Large intestine (tissue), 3 donors: ENCODE data around the gene PEAK3. TPM values are rescaled to one million over a fixed set of nuclear protein-coding genes. Genes with fewer than 3 reads are reported as not detected.

Experiments
- DNase-seq, 2 donors: peaks; one replicate each; pipeline versions ENCODE4 v3.0.0 to v3.0.0-alpha.2; 2013
- H3K27ac ChIP-seq: one replicate; pipeline ENCODE4 v1.5.1; 2013; ENCODE audit warnings: low read length
- H3K27me3 ChIP-seq: 2 replicates; pipeline ENCODE4 v1.6.1; 2013; ENCODE audit warnings: low read length; ENCODE audit not compliant: control insufficient read depth, insufficient read depth
- H3K36me3 ChIP-seq: 2 replicates; pipeline ENCODE4 v1.6.1; 2013; ENCODE audit warnings: low read length; ENCODE audit not compliant: control insufficient read depth, insufficient read depth
- H3K4me1 ChIP-seq: one replicate; pipeline ENCODE4 v1.6.1; 2013; ENCODE audit warnings: low read length; ENCODE audit not compliant: control insufficient read depth, insufficient read depth
- H3K4me3 ChIP-seq: one replicate; pipeline ENCODE4 v1.5.1; 2013; ENCODE audit warnings: low read length
- H3K9me3 ChIP-seq: one replicate; pipeline ENCODE4 v1.6.1; 2013; ENCODE audit warnings: mild to moderate bottlenecking, low read depth, low read length, moderate library complexity; ENCODE audit not compliant: control insufficient read depth
- WGBS: methylation state at CpG from one replicate; pipeline ENCODE4 v1.1.5; 2013; ENCODE audit warnings: low lambda C conversion rate; ENCODE audit not compliant: insufficient coverage; 5-methylcytosine and 5-hydroxymethylcytosine counted together
- polyA plus RNA-seq: library from polyadenylated mRNA; unstranded; fragments of 120-200 nt; gene quantifications from one replicate; pipeline ENCODE4 v1.2.1, GENCODE V29; 2013

PEAK3 gene
- polyA plus RNA-seq, 1 donor: 0.15 TPM

DNA sequence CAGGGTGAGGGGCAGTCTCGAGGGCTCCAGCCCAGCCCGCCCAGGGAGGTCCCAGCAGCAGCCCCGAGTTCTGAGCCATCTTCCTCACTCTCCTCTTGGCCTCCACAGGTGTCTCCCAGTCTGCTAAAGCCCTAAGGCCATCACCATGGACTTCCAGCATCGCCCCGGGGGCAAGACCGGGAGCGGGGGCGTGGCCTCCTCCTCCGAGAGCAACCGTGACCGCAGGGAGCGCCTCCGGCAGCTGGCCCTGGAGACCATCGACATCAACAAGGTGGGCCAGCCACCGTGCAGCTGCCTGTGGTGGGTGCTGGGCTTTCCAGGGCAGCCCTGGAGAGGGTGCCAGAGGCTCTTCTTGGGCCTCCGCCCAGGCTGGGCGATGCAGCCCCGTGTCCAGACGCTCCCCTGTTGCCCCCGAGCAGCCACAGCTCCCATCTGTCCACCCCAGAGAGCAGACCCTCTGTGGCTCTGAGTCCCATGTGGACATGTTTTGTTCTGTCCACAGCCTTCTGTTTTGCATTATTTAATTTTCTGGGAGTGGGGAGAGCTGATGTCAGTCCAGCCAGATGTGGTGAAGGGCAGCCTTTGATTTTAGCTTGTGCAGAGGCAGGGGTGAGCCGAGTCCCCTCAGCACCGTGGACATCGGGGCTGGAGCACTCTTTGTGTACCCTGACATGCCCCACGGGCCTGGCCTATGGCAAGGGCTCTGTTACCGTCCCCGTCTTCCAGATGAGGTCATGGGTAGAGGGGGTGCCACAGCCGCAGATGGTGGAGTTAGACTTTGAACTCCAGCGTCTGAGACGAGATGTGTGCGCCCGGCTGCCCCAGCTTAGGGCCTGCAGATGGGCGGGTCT lies 38.5 kb downstream of the PEAK3 start:
- Histone ChIP-seq H3K27me3 (no peaks in the 10 kb centered on the region), H3K4me3 (no peak overlapping the region), H3K9me3 (peaks cover 2% of the 10 kb centered on the region), H3K36me3 (peaks cover 54% of the 10 kb centered on the region), H3K27ac (peak overlapping the region; percentile 73), H3K4me1 (peaks cover 59% of the 10 kb centered on the region)
- peak; percentile 89 to 96 for DNase-seq
- no CpG with 5 or more reads among the region's 32 CpGs for WGBS

DNA sequence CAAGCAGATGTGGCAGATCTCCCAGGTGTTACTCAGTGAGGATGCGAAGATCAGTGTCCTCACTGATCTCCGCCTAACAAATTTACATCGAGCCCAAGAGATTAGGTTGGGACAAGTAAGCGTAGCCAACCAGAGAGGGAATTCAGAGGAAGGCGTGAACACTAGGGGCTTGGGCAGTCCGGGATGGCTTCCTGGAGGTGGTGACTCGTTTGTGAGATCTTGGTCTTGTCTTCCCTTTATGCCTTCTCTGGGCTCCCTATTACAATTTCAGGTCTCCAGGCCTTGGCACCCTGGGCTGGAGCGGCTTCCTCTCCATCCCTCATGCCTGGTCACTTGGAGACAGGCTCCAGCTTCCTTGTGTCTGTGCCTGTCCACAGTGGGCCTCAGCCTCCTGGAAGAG lies 39.2 kb downstream of the PEAK3 start:
- no peak for DNase-seq
- H3K9me3 ChIP-seq: peaks cover 2% of the 10 kb centered on the region
- H3K27ac ChIP-seq: peak overlapping the region; percentile 73
- no peak overlapping the region for H3K4me3 ChIP-seq
- no peaks in the 10 kb centered on the region for H3K27me3 ChIP-seq
- 100% methylated on average over 1 of the region's 8 CpGs for WGBS
- H3K4me1 ChIP-seq: peaks cover 62% of the 10 kb centered on the region
- H3K36me3 ChIP-seq: peaks cover 47% of the 10 kb centered on the region

DNA sequence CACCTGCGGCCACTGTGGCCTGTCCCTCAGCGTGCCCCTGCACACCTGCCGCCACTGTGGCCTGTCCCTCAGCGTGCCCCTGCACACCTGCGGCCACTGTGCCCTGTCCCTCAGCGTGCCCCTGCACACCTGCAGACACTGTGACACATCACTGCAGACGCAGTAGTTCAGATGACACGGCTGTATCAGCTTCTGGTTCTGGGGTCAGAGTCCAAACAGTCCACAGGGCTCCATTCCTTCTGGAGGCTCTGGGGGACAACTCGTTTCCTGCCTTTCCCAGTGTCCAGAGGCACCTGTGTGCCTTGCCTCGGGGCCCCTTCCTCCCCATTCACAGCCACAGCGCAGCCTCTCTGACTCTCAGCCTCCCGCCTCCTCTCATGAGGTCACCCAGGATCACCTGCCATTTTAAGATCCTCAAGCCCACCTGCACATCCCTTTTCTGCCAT lies 39.9 kb downstream of the PEAK3 start:
- peak; percentile 92 to 97 for DNase-seq
- H3K4me3 ChIP-seq: no peak overlapping the region
- no CpG with 5 or more reads among the region's 12 CpGs for WGBS
- peaks cover 68% of the 10 kb centered on the region for H3K4me1 ChIP-seq
- no peaks in the 10 kb centered on the region for H3K27me3 ChIP-seq
- H3K27ac ChIP-seq: peak overlapping the region; percentile 73
- peaks cover 2% of the 10 kb centered on the region for H3K9me3 ChIP-seq
- peaks cover 40% of the 10 kb centered on the region for H3K36me3 ChIP-seq

DNA sequence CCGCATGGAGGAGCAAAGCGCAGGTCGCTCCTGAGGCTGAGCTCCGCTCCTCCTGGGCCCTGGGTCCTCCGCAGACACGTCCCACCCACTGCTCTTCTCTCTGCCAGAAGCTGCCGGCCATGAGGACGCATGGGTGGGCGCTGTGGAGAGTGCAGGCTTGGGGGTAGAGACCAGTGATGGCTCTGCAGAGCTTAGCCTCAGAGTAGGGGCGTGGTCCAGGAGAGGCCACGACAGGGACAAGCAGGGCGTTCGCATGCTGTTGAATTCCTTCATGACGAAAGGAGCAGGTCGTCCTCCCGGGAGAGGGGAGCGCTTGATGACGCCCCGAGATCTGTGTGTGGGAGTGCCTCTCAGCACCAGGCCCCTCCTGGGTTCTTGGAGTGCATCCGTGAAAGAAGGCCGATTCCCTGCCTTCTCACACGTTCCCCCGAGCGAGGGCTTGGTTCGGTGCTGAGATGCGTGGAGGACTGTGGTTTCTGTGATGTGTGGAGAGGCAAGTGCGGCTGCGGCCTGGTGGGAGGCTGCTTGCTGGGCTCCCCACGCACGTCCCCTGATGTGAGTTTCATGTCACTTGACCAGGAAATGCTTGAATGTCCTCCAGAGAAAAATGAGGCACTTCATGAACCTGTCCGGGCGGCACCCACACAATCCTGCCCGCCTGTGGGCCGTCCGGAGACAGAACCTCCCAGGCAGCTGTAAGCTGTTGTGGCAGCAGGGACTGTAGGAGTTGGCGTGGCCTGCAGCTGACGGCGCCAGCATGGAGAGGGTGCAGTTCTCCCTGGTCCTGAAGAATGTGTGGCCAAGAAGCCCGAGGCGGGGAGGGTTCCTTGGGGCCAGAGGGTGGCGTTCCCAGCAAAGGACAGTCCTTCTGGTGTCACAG lies 40.9 kb downstream of the PEAK3 start:
- Histone ChIP-seq H3K4me3 (no peak overlapping the region), H3K27me3 (no peaks in the 10 kb centered on the region), H3K36me3 (peaks cover 30% of the 10 kb centered on the region), H3K9me3 (peaks cover 2% of the 10 kb centered on the region), H3K4me1 (peaks cover 68% of the 10 kb centered on the region), H3K27ac (peak overlapping the region; percentile 73)
- WGBS: no CpG with 5 or more reads among the region's 41 CpGs
- peak; percentile 64 to 81 for DNase-seq

DNA sequence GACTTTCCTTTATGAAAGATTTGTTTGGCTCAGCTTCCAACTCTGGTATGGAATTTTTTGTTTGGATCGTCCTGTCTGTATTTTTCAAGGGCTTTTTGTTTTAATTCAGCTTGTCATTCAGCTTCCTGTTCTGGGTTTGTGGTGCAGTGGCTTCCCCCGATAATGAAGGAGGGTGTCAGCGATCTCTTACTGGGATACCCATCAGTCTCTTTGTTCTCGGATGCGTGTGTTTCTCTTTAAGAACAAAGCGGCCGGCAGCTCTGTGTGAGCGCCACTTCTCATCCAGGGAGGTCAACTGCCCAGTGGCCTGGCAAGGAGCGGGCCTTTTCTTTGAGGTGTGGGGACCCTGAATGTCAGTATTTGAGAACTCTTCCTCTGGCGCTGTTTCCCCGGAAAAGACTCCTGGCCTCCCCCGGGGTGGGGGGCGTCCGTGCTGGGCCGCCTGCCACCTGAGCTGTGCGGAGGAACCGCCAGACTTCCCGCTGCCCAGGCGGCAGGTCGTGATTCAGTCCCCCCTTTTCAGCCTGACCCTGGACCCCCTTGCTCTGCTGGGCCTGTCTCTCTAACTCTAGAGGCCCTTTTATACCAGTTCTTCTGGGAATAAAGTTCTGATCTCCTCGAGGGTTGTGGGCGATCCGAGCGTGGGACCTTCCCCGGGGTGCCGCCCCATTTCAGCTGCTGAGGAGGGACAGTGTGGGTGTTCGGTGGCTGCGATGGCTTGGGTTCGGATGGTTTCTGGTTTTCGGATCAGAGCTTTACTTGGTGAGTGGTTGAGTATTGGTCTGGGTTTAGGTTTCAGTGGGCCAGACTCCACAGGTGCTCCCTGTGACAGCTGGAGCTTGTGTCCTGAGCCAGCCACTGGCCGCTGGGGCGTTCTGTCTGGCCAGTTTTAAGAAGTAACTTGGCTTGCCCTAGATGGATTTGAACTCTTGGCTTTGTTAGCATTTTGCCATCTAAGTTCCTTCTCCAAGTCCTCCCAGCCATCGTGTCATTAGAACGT lies 41.9 kb downstream of the PEAK3 start:
- H3K4me3 ChIP-seq: peak overlapping the region; percentile 3
- peaks cover 20% of the 10 kb centered on the region for H3K36me3 ChIP-seq
- no CpG with 5 or more reads among the region's 34 CpGs for WGBS
- no peak for DNase-seq
- no peaks in the 10 kb centered on the region for H3K27me3 ChIP-seq
- H3K27ac ChIP-seq: peak overlapping the region; percentile 73
- H3K4me1 ChIP-seq: peaks cover 68% of the 10 kb centered on the region
- peaks cover 2% of the 10 kb centered on the region for H3K9me3 ChIP-seq

DNA sequence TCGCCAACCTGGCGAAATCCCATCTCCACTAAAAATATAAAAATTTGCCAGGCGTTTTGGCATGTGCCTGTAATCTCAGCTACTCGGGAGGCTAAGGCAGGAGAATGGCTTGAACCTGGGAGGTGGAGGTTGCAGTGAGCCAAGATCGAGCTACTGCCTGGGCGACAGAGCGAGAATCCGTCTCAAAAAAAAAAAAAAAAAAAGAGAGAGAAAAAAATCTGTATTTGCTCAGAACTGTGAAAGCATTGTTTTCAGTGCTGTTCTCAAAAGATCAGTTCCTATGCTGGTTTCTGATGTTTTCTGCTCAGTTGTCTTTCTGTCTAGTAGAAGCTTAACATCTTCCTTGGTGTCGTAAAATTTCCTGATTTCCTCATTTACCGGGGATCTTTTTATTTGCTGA lies 42.8 kb downstream of the PEAK3 start:
- H3K4me3 ChIP-seq: no peak overlapping the region
- peak overlapping the region; percentile 73 for H3K27ac ChIP-seq
- peaks cover 68% of the 10 kb centered on the region for H3K4me1 ChIP-seq
- DNase-seq: no peak
- H3K36me3 ChIP-seq: peaks cover 15% of the 10 kb centered on the region
- no peaks in the 10 kb centered on the region for H3K27me3 ChIP-seq
- H3K9me3 ChIP-seq: peaks cover 2% of the 10 kb centered on the region
- WGBS: 0% methylated on average over 1 of the region's 10 CpGs

DNA sequence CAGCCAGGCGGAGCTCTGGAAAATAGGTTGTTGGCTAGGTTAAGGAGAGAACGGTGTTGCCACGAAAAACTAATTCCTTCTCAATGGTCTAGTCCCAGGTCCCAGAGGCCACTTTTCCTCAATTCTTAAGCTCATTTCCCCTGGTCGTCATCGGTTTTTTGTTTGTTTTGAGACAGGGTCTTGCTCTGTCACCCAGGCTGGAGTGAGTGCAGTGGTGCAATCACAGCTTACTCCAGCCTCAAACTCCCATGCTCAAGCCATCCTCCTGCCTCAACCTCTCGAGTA lies 44.2 kb downstream of the PEAK3 start:
- WGBS: no CpG with 5 or more reads among the region's 6 CpGs
- H3K4me3 ChIP-seq: peak overlapping the region; percentile 65
- H3K4me1 ChIP-seq: peaks cover 66% of the 10 kb centered on the region
- H3K36me3 ChIP-seq: peaks cover 17% of the 10 kb centered on the region
- peaks cover 2% of the 10 kb centered on the region for H3K9me3 ChIP-seq
- no peak overlapping the region for H3K27ac ChIP-seq
- no peak for DNase-seq
- H3K27me3 ChIP-seq: no peaks in the 10 kb centered on the region

DNA sequence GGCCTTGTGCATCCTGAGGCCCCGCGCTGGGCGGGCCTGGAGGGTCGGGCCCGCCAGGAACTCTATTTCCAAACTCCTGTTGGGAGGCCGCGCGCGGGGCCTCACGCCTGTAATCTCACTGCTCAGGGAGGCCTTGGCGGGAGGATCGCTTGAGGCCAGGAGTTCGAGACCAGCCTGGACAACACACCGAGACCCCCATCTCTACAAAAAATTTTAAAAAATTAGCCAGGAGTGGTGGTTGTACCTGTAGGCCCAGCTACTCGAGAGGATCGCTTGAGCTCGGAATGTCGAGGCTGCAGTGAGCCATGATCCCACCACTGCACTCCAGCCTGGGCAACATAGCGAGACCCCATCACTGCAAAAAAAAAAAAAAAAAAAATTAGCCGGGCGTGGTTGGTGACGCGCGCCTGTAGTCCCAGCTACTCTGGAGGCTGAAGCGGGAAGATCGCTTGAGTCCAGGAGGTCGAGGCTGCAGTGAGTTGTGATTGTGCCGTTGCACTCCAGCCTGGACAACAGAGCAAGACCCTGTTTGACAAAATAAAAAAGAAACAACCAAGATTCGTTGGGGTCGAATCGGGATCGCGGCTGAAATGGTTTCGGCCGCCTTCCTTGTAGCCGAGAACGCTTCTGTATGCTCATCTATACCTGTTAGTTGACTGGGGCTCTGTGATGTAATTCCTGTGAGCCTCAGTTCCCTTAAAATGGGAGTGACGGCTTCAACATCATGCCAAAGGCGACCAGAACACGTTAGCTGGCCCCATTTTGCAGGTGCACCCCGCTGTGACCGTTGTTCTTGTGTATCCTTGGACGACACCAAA lies 44.7 kb downstream of the PEAK3 start:
- peak overlapping the region; percentile 100 for H3K27ac ChIP-seq
- no CpG with 5 or more reads among the region's 43 CpGs for WGBS
- peak overlapping the region; percentile 65 for H3K4me3 ChIP-seq
- H3K27me3 ChIP-seq: no peaks in the 10 kb centered on the region
- peaks cover 2% of the 10 kb centered on the region for H3K9me3 ChIP-seq
- peaks cover 23% of the 10 kb centered on the region for H3K36me3 ChIP-seq
- peaks cover 63% of the 10 kb centered on the region for H3K4me1 ChIP-seq
- no peak for DNase-seq

DNA sequence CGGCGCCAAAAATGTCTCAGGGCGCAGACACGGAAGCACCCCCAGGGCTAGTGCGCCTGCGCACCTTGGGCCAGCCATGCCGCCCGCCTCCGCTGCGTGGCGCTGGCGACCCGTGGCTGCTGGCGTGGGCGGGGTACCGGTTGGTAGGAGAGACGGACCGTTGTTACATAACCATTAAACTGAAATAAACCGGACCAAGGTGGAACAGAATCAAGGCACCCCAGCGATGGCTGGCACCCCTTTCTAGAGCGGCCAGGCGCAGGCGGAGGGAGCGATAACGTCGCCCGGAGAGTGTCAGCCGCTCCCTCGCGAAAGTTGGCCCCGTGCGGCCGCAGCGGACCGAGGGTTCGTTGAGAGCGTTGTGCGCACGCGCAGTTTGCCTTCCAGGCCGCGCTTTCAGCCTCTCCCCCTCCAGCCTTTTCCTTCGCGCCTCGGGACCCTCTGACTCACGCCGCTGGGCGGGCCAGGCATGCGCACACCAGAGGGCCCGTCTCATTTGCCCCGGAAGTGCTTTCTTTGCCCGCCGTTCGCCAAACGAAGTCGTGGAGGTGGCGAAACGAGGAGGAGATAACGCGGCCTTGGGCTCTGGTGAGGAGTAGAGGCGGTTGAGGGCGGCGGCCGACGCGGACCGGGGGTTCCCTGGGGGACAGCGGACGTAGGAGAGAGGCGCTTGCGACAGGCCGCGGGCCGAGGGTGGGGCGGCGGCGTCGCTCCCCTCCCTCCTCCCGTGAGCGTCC lies 45.5 kb downstream of the PEAK3 start, which contains the start of the genes PLEKHJ1 and SF3A2:
Gene PLEKHJ1 (minus strand): TSS at position 16 of the 737 bp plus-strand sequence. CDS start 81 bp downstream, outside the sequence.
Gene SF3A2 (plus strand): TSS at position 511 of the 737 bp plus-strand sequence. CDS start 6,595 bp downstream, outside the sequence.
- H3K4me1 ChIP-seq: peaks cover 56% of the 10 kb centered on the region
- peak within 1 kb of the TSS; percentile 100 for H3K27ac ChIP-seq
- DNase-seq: peak; percentile 99
- H3K36me3 ChIP-seq: peaks cover 29% of the 10 kb centered on the region
- peaks cover 2% of the 10 kb centered on the region for H3K9me3 ChIP-seq
- no CpG with 5 or more reads among the region's 80 CpGs for WGBS
- peak within 1 kb of the TSS; percentile 65 for H3K4me3 ChIP-seq
- H3K27me3 ChIP-seq: no peaks in the 10 kb centered on the region
